GM18909 (cell line): ENCODE measurements around the gene PRIM2.
A peak's percentile ranks its signal among the peaks of the same experiment; 100 is the strongest.
"Not testable (repeated sequence)": the region's sequence is repeated elsewhere in the genome, so short reads cannot be mapped to it uniquely, and the experiment has no call there.

Experiments
- ATAC-seq: cut with Tn5 transposase; IDR thresholded peaks from one replicate; pipeline ENCODE4 v1.9.1; 2021; ENCODE audit warnings: mild to moderate bottlenecking; ENCODE audit not compliant: unreplicated experiment, poor library complexity

The PRIM2 gene

GRCh38 chr6:57307850-57308249 lies 9.6 kb upstream of the PRIM2 start:
- ATAC-seq = no peak

DNA sequence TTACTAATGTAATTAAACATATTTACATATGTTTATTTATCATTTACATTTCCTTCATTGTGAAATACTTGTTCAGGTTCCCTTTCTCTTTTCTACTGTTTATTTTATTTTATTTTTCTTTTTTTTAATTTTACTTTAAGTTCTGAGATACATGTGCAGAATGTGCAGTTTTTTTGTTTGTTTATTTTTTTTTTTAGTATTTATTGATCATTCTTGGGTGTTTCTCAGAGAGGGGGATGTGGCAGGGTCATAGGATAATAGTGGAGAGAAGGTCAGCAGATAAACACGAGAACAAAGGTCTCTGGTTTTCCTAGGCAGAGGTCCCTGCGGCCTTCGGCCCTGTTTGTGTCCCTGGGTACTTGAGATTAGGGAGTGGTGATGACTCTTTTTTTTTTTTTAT lies 8.7 kb upstream of the PRIM2 start:
- not testable (repeated sequence) for ATAC-seq

DNA sequence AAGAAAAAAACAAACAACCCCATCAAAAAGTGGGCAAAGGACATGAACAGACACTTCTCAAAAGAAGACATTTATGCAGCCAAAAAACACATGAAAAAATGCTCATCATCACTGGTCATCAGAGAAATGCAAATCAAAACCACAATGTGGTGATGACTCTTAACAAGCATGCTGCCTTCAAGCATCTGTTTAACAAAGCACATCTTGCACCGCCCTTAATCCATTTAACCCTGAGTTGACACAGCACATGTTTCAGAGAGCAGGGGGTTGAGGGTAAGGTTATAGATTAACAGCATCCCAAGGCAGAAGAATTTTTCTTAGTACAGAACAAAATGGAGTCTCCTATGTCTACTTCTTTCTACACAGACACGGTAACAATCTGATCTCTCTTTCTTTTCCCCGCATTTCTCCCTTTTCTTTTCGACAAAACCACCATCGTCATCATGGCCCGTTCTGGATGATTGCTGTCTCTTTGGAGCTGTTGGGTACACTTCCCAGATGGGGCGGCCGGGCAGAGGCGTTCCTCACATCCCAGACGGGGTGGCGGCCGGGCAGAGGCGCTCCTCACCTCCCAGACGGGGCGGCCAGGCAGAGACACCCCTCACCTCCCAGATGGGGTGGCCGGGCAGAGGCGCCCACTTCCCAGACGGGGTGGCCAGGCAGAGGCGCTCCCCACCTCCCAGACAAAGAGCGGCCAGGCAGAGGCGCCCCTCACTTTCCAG lies 7.2 kb upstream of the PRIM2 start:
- not testable (repeated sequence) for ATAC-seq

GRCh38 chr6:57310817-57311157 lies 6.6 kb upstream of the PRIM2 start:
- no peak for ATAC-seq

DNA sequence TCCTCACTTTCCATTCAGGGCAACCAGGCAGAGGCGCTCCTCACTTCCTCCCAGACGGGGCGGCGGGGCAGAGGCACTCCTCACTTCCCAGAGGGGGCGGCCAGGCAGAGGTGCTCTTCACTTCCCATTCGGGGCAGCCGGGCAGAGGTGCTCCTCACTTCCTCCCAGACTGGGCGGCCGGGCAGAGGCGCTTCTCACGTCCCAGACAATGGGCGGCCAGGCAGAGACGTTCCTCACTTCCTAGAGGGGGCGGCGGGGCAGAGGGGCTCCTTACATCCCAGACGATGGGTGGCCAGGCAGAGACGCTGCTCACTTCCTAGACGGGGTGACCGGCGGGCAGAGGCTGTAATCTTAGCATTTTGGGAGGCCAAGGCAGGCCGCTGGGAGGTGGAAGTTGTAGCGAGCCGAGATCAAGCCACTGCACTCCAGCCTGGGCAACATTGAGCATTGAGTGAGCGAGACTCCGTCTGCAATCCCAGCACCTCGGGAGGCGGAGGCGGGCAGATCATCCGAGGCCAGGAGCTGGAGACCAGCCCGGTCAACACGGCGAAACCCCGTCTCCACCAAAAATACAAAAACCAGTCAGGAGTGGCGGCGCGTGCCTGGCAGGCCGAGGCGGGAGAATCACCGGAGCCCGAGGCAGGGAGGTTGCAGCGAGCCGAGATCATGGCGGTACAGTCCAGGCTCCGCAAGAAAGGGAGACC lies 6.0 kb upstream of the PRIM2 start:
- not testable (repeated sequence) for ATAC-seq

- no peak for ATAC-seq
Measured at GRCh38 chr6:57312004-57312345, 5.5 kb upstream of the PRIM2 start.

DNA sequence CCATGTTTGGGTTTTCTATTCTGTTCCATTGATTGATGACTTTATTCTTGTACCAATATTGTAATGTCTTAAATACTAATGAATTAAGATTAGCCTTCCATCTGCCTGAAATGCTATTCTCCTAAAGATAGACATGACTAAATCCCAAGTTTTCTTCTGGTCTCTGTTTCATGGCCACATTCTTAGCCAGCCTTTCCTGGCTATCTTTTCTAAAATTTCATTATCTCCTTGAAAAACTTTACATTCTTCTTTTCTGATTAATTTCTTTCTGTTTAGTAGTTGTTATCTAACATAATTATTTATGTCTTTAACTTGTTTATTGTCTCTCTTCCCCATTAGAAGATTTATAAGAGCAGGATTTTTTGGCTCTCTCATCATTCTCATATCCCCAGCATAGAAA lies 4.4 kb upstream of the PRIM2 start:
- ATAC-seq = no peak

GRCh38 chr6:57313711-57314471 lies 3.5 kb upstream of the PRIM2 start:
- no peak for ATAC-seq

GRCh38 chr6:57315111-57315510 lies 2.3 kb upstream of the PRIM2 start:
- no peak for ATAC-seq

DNA sequence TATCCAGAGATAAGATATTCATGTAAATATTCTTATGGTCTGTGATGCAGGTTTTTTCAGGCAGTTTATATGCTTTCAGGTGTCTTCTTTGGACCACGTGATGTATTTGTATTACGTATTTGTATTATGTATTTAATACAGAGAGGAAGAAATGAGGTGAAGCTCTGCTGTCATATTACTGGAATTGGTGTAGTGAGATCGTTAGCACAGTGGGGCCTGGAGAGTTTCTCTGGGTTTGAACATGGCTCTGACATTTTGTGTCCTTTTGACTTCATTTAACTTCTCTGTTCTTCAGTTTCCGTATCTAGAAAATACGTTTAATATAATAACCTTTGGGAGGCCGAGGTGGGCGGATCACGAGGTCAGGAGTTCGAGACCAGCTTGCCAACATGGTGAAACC lies 1.6 kb upstream of the PRIM2 start:
- ATAC-seq = no peak

- peak; percentile 92 for ATAC-seq
Measured at GRCh38 chr6:57316581-57317059, 810 bp upstream of the PRIM2 start.

DNA sequence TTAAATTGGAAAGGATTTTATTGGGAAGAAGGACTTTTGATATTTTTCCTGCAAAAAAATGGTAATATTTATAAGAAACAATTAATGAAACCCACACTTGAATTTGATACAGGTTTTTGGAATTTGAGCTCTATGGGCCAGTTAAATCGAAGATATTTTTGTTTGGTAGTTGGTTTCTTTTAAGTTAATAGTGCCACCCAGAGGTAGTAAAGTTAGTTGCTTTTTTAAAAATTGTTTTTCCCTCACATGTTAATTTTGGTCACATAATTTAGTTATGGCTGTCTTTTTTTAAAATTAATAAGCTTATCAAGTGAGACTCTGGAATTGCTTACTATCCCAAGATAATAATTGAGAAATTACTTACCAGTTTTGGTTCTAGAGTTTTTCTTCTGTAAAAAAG lies 7.1 kb downstream of the PRIM2 start:
- ATAC-seq = peak; percentile 52

DNA sequence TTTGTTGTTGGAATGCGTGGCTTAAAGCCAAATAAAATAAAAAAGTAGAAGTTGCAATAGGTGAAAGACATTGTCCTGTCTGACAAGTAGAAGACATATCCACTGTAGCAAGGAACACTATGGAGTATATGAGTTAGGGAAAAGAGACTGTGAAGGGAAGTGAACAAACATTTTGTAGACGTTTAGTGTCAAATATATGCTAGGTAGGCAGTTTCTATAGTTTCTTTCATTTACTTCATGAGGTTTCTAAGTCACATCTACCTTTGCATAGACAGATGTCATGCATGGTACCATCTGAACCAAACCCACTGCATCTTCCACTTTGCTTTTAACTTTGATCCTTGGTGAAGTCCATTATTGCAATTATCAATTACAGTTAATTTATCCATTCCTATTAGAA lies 9.9 kb downstream of the PRIM2 start:
- no peak for ATAC-seq

DNA sequence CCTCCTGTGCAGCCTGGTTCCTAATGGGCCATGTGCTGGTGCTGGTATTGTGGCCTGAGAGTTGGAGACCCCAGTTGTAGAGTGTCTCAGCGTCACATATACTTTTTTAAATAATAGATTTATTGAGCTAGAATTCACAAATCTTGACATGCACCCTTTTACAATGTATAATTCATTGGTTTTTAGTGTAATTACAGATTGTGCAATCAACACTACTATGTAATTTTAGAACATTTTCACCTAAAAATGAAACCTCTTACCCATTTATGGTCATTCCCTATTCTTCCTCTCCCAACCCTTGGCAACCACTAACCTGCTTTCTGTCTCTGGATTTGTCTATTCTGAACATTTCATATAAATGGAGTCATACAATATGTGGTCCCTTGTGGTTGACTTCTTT lies 10.6 kb downstream of the PRIM2 start:
- ATAC-seq = no peak

GRCh38 chr6:57329933-57330332 lies 12.5 kb downstream of the PRIM2 start:
- ATAC-seq = no peak

GRCh38 chr6:57342148-57342669 lies 24.8 kb downstream of the PRIM2 start:
- ATAC-seq = no peak

DNA sequence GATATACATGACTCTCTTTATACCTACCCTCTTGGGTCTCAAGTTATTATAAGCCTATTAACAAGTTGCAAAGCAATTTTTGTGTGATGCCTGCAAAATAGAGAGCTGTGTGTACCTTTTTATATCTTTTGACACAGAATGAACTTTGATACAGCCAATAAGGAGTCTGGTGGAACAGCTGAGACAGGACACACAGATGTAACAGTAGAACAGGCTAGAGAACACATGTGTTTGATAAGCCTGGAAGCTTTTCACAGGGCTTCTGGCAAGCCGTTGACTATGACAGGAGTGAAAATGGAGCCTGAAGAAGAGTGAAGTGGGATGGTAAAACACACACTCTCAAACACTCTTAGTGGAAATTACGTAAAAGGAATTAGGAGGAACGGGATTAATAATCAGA lies 25.9 kb downstream of the PRIM2 start:
- ATAC-seq = not testable (repeated sequence)

- not testable (repeated sequence) for ATAC-seq
Measured at GRCh38 chr6:57346715-57347114, 29.3 kb downstream of the PRIM2 start.

- not testable (repeated sequence) for ATAC-seq
Measured at GRCh38 chr6:57347597-57347996, 30.2 kb downstream of the PRIM2 start.

GRCh38 chr6:57350443-57350842 lies 33.0 kb downstream of the PRIM2 start:
- ATAC-seq = peak; percentile 63

DNA sequence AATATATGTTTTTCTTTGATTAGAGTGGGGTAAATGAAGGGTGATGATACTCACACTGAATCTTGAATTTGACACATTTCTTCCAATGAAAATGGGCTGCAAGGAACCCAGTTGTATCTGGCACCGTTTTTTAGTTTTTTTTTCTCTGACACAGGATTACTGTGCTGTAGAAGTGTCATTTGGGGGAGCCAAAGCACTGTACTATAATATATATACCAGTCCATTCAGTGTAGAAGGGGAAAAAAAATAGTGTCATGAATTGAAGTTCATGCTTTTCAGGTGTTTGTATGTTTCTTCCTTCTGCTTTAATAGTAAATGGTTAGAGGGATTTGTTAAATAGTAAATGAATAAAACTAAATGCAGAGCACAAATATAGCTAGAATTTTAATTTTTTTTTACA lies 35.2 kb downstream of the PRIM2 start:
- ATAC-seq = not testable (repeated sequence)
